Upper lobe of left lung (tissue), 4 donors: ENCODE measurements around the gene PI4K2B.

Experiments used
- CTCF ChIP-seq, 6 experiments: fragments of 450-650 bp in 4 of 6; fragments of 200-600 bp in 2 of 6; sonication (generic) in 2 of 6; IDR thresholded peaks; one replicate each; pipeline ENCODE4 v1.5.1; 2016 to 2019; ENCODE audit warnings: antibody characterized with exemption in 6 of 6
- EP300 ChIP-seq, 4 donors: sonication (generic); formaldehyde crosslinking; IDR thresholded peaks; one replicate each; pipeline ENCODE4 v1.5.1; 2017; ENCODE audit warnings: antibody characterized with exemption in 4 of 4, control low read depth in 2 of 4
- POLR2AphosphoS5 ChIP-seq, 2 donors: sonication (generic); formaldehyde crosslinking; IDR thresholded peaks; one replicate each; pipeline ENCODE4 v1.5.1; 2017; ENCODE audit warnings: antibody characterized with exemption in 2 of 2

GRCh38 chr4:25301471-25301870, 67.6 kb downstream of the PI4K2B start:
- TF ChIP-seq CTCF (IDR thresholded peaks at IDR 0.05) (no peak), POLR2AphosphoS5 (IDR thresholded peaks at IDR 0.05) (no peak), EP300 (IDR thresholded peaks at IDR 0.05) (no peak)
